Measurements from ENCODE around the gene ITGA1.

Gene ITGA1

GRCh38 chr5:52999344-52999949, 211.7 kb downstream of the ITGA1 start:
- Histone ChIP-seq H3K4me3 (replicated peaks; ENCODE audit: low read depth, low read length) (no peak overlapping the region), H3K36me3 (ENCODE audit: control insufficient read depth, insufficient read depth, low read length) (no peaks in the 10 kb centered on the region), H3K27me3 (replicated peaks; ENCODE audit: control insufficient read depth, insufficient read depth, low read length) (no peaks in the 10 kb centered on the region; the same call in 1 of the 2 replicates)
- DNase-seq (ENCODE audit: extremely low read depth, insufficient read length), result no peak
- TF ChIP-seq CTCF (IDR thresholded peaks at IDR 0.05; ENCODE audit: insufficient read depth, low read length, poor library complexity, severe bottlenecking), result no peak

GRCh38 chr5:53001541-53001940, 213.8 kb downstream of the ITGA1 start:
- no peaks in the 10 kb centered on the region for H3K36me3 ChIP-seq (ENCODE audit: control insufficient read depth, insufficient read depth, low read length)
- no peak for DNase-seq (ENCODE audit: extremely low read depth, insufficient read length)
- no peak overlapping the region for H3K4me3 ChIP-seq (replicated peaks; ENCODE audit: low read depth, low read length)
- TF ChIP-seq CTCF (IDR thresholded peaks at IDR 0.05; ENCODE audit: insufficient read depth, low read length, poor library complexity, severe bottlenecking), result no peak
- no peaks in the 10 kb centered on the region for H3K27me3 ChIP-seq (replicated peaks; ENCODE audit: control insufficient read depth, insufficient read depth, low read length)

- no peak for DNase-seq (ENCODE audit: extremely low read depth, insufficient read length)
- H3K4me3 ChIP-seq (replicated peaks; ENCODE audit: low read depth, low read length), result no peak overlapping the region
- H3K27me3 ChIP-seq (replicated peaks; ENCODE audit: control insufficient read depth, insufficient read depth, low read length), result no peaks in the 10 kb centered on the region
- H3K36me3 ChIP-seq (ENCODE audit: control insufficient read depth, insufficient read depth, low read length), result no peaks in the 10 kb centered on the region
- TF ChIP-seq CTCF (IDR thresholded peaks at IDR 0.05; ENCODE audit: insufficient read depth, low read length, poor library complexity, severe bottlenecking), result no peak
Measured at GRCh38 chr5:53002491-53002890, 214.8 kb downstream of the ITGA1 start.

GRCh38 chr5:53003144-53003543, 215.4 kb downstream of the ITGA1 start:
- DNase-seq (ENCODE audit: extremely low read depth, insufficient read length), result no peak
- no peak for TF ChIP-seq CTCF (IDR thresholded peaks at IDR 0.05; ENCODE audit: insufficient read depth, low read length, poor library complexity, severe bottlenecking)
- Histone ChIP-seq H3K27me3 (replicated peaks; ENCODE audit: control insufficient read depth, insufficient read depth, low read length) (no peaks in the 10 kb centered on the region), H3K4me3 (replicated peaks; ENCODE audit: low read depth, low read length) (no peak overlapping the region), H3K36me3 (ENCODE audit: control insufficient read depth, insufficient read depth, low read length) (no peaks in the 10 kb centered on the region)

GRCh38 chr5:53006911-53007890, 219.5 kb downstream of the ITGA1 start:
- no peak for TF ChIP-seq CTCF (IDR thresholded peaks at IDR 0.05; ENCODE audit: insufficient read depth, low read length, poor library complexity, severe bottlenecking)
- no peaks in the 10 kb centered on the region for H3K27me3 ChIP-seq (replicated peaks; ENCODE audit: control insufficient read depth, insufficient read depth, low read length)
- H3K36me3 ChIP-seq (ENCODE audit: control insufficient read depth, insufficient read depth, low read length), result no peaks in the 10 kb centered on the region
- no peak overlapping the region for H3K4me3 ChIP-seq (replicated peaks; ENCODE audit: low read depth, low read length)
- DNase-seq (ENCODE audit: extremely low read depth, insufficient read length), result no peak
